HepG2 (cell line): ENCODE results near the gene NOL4L. TPM values are rescaled to one million over a fixed set of nuclear protein-coding genes. Genes with fewer than 3 reads are reported as not detected.
A peak's percentile ranks its signal among the peaks of the same experiment; 100 is the strongest.

Experiments
- ATRX ChIP-seq: sonication (generic); formaldehyde crosslinking; IDR thresholded peaks from 2 replicates; pipeline ENCODE4 v1.4.0; 2020; ENCODE audit warnings: missing genetic modification reagents, borderline replicate concordance
- DR1 ChIP-seq: sonication (generic); formaldehyde crosslinking; IDR thresholded peaks from 2 replicates; pipeline ENCODE4 v1.8.0; 2021; ENCODE audit warnings: mild to moderate bottlenecking, missing genetic modification reagents, inconsistent platforms
- HHEX ChIP-seq: IDR thresholded peaks from 2 replicates; pipeline ENCODE4 v1.6.1; 2016; ENCODE audit warnings: control low read depth
- KLF11 ChIP-seq: IDR thresholded peaks from 2 replicates; pipeline ENCODE4 v1.6.1; 2016; ENCODE audit warnings: missing compliant biosample characterization
- MYNN ChIP-seq: sonication (generic); formaldehyde crosslinking; IDR thresholded peaks from 2 replicates; pipeline ENCODE4 v1.4.0; 2020; ENCODE audit warnings: mild to moderate bottlenecking, low read depth, missing genetic modification reagents
- PRMT3 ChIP-seq: sonication (generic); formaldehyde crosslinking; IDR thresholded peaks from 2 replicates; pipeline ENCODE4 v1.8.1; 2022; ENCODE audit warnings: low read depth, mild to moderate bottlenecking, moderate library complexity, missing genetic modification reagents, borderline replicate concordance
- REPIN1 ChIP-seq: sonication (generic); formaldehyde crosslinking; IDR thresholded peaks from 2 replicates; pipeline ENCODE4 v1.8.0; 2022; ENCODE audit warnings: missing genetic modification reagents, low read depth, mild to moderate bottlenecking, borderline replicate concordance
- SMAD9 ChIP-seq: sonication (generic); formaldehyde crosslinking; IDR thresholded peaks from 2 replicates; pipeline ENCODE4 v1.5.1; 2020; ENCODE audit warnings: mild to moderate bottlenecking, missing genetic modification reagents
- ZMYM4 ChIP-seq: sonication (generic); formaldehyde crosslinking; IDR thresholded peaks from 2 replicates; pipeline ENCODE4 v1.8.1; 2023; ENCODE audit warnings: mild to moderate bottlenecking, missing genetic modification reagents
- ZNF101 ChIP-seq: sonication (generic); formaldehyde crosslinking; IDR thresholded peaks from 2 replicates; pipeline ENCODE4 v1.4.0; 2020; ENCODE audit warnings: mild to moderate bottlenecking, low read depth, missing genetic modification reagents, borderline replicate concordance
- ZNF678 ChIP-seq: sonication (generic); formaldehyde crosslinking; IDR thresholded peaks from 2 replicates; pipeline ENCODE4 v1.4.0; 2020; ENCODE audit warnings: mild to moderate bottlenecking, missing genetic modification reagents
- ZNF747 ChIP-seq: sonication (generic); formaldehyde crosslinking; IDR thresholded peaks from 2 replicates; pipeline ENCODE4 v1.8.1; 2023; ENCODE audit warnings: missing genetic modification reagents, mild to moderate bottlenecking, borderline replicate concordance
- ZSCAN20 ChIP-seq: sonication (generic); formaldehyde crosslinking; IDR thresholded peaks from 2 replicates; pipeline ENCODE4 v1.4.0; 2020; ENCODE audit warnings: missing genetic modification reagents, mild to moderate bottlenecking, borderline replicate concordance
- polyA plus RNA-seq, 8 experiments: library from polyadenylated mRNA; depleted of rRNA in 3 of 8; stranded (reverse) in 7 of 8; unstranded in 1 of 8; fragments of >200 nt; fragmentation: Illumina TruSeq in 4 of 8; extraction: Trizol in 4 of 8; gene quantifications; 2 replicates each; pipeline versions ENCODE4 v1.2.1 to v1.2.3, GENCODE V29; 2011 to 2016; ENCODE audit warnings: low read depth in 4 of 8, missing spikeins in 1 of 8, mixed read lengths in 1 of 8; ENCODE audit not compliant: insufficient read depth in 1 of 8
- total RNA-seq, 5 experiments: library from RNA; depleted of rRNA; stranded (reverse); fragments of >200 nt; fragmentation: Illumina TruSeq; extraction: Trizol; gene quantifications; 2 replicates each; pipeline ENCODE4 v1.2.3, GENCODE V29; 2016; ENCODE audit warnings: low read depth in 1 of 5
- TF ChIP-seq, protein P1 (sequence below): IDR thresholded peaks from 2 replicates; pipeline ENCODE4 v1.6.1; 2018; ENCODE audit warnings: missing genetic modification reagents
- TF ChIP-seq, protein P2 (sequence below): sonication (generic); formaldehyde crosslinking; IDR thresholded peaks from 2 replicates; pipeline ENCODE4 v1.5.0; 2020; ENCODE audit warnings: mild to moderate bottlenecking, missing genetic modification reagents
- TF ChIP-seq, protein P3 (sequence below): IDR thresholded peaks from 2 replicates; pipeline ENCODE4 v1.6.1; 2012; ENCODE audit warnings: low read length, improper control_type of control experiment
- TF ChIP-seq, protein P4 (sequence below): sonication (generic); formaldehyde crosslinking; IDR thresholded peaks from 2 replicates; pipeline ENCODE4 v1.5.0; 2020; ENCODE audit warnings: mild to moderate bottlenecking, missing genetic modification reagents

Gene NOL4L
- total and polyA plus RNA-seq, 2 of the 13 experiments (the other 11 are each of a cell fraction or from before 2014, with no cell fraction given): 16.6 to 35.4 TPM

DNA sequence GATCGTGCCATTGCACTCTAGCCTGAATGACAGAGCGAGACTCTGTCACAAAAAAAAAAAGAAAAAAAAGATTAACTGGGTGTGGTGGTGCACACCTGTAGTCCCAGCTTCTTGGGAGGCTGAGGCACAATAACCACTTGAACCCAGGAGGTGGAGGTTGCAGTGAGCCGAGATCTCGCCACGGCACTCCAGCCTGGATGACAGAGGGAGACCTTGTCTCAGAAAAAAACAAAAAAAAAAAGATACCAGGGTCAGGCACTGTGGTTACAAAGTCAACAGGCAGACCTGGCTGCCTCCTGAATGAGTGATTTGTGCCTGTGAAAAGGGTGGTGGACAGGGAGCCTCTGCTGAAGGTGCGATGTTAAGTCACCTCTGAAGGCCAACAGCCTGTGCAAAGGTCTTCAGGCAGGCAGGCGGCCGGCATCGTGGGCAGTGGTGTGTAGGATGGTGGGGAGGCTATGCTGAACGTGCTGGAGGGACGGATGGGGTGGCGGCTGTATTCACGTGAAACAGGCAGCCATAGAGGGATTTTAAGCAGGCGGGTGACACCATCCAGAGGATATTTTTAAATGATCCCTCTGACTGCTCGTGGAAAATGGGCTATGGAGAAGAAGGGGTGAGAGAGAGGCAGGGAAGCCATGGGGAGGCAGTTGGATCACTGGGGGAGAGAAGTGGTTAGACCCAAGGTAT is 41.4 kb downstream of the NOL4L start (continued):
- TF ChIP-seq, protein P1, sequence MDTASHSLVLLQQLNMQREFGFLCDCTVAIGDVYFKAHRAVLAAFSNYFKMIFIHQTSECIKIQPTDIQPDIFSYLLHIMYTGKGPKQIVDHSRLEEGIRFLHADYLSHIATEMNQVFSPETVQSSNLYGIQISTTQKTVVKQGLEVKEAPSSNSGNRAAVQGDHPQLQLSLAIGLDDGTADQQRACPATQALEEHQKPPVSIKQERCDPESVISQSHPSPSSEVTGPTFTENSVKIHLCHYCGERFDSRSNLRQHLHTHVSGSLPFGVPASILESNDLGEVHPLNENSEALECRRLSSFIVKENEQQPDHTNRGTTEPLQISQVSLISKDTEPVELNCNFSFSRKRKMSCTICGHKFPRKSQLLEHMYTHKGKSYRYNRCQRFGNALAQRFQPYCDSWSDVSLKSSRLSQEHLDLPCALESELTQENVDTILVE (CRISPR knock-in tag): peak; percentile 93; the same call in 1 of the 2 replicates
- TF ChIP-seq ZNF678 (CRISPR knock-in tag): no peak; the same call in 1 of the 2 replicates
- TF ChIP-seq ATRX: no peak
- TF ChIP-seq, protein P2, sequence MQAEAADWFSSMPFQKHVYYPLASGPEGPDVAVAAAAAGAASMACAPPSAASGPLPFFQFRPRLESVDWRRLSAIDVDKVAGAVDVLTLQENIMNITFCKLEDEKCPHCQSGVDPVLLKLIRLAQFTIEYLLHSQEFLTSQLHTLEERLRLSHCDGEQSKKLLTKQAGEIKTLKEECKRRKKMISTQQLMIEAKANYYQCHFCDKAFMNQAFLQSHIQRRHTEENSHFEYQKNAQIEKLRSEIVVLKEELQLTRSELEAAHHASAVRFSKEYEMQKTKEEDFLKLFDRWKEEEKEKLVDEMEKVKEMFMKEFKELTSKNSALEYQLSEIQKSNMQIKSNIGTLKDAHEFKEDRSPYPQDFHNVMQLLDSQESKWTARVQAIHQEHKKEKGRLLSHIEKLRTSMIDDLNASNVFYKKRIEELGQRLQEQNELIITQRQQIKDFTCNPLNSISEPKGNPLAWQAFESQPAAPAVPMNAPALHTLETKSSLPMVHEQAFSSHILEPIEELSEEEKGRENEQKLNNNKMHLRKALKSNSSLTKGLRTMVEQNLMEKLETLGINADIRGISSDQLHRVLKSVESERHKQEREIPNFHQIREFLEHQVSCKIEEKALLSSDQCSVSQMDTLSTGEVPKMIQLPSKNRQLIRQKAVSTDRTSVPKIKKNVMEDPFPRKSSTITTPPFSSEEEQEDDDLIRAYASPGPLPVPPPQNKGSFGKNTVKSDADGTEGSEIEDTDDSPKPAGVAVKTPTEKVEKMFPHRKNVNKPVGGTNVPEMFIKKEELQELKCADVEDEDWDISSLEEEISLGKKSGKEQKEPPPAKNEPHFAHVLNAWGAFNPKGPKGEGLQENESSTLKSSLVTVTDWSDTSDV: no peak
- peak; percentile 99 for TF ChIP-seq ZNF747 (CRISPR knock-in tag)
- peak; percentile 94 for TF ChIP-seq REPIN1 (CRISPR knock-in tag)
- TF ChIP-seq ZSCAN20: no peak; the same call in none of the 2 replicates
- peak; percentile 94 for TF ChIP-seq HHEX (CRISPR knock-in tag)
- TF ChIP-seq, protein P3, sequence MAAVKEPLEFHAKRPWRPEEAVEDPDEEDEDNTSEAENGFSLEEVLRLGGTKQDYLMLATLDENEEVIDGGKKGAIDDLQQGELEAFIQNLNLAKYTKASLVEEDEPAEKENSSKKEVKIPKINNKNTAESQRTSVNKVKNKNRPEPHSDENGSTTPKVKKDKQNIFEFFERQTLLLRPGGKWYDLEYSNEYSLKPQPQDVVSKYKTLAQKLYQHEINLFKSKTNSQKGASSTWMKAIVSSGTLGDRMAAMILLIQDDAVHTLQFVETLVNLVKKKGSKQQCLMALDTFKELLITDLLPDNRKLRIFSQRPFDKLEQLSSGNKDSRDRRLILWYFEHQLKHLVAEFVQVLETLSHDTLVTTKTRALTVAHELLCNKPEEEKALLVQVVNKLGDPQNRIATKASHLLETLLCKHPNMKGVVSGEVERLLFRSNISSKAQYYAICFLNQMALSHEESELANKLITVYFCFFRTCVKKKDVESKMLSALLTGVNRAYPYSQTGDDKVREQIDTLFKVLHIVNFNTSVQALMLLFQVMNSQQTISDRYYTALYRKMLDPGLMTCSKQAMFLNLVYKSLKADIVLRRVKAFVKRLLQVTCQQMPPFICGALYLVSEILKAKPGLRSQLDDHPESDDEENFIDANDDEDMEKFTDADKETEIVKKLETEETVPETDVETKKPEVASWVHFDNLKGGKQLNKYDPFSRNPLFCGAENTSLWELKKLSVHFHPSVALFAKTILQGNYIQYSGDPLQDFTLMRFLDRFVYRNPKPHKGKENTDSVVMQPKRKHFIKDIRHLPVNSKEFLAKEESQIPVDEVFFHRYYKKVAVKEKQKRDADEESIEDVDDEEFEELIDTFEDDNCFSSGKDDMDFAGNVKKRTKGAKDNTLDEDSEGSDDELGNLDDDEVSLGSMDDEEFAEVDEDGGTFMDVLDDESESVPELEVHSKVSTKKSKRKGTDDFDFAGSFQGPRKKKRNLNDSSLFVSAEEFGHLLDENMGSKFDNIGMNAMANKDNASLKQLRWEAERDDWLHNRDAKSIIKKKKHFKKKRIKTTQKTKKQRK: no peak
- peak; percentile 97 for TF ChIP-seq SMAD9 (CRISPR knock-in tag)
- peak; percentile 97; the same call in 1 of the 2 replicates for TF ChIP-seq PRMT3 (CRISPR knock-in tag)
- TF ChIP-seq MYNN (CRISPR knock-in tag): 0 out of 2 replicates have a peak, but pooled peaks have one; percentile 5
- TF ChIP-seq, protein P4, sequence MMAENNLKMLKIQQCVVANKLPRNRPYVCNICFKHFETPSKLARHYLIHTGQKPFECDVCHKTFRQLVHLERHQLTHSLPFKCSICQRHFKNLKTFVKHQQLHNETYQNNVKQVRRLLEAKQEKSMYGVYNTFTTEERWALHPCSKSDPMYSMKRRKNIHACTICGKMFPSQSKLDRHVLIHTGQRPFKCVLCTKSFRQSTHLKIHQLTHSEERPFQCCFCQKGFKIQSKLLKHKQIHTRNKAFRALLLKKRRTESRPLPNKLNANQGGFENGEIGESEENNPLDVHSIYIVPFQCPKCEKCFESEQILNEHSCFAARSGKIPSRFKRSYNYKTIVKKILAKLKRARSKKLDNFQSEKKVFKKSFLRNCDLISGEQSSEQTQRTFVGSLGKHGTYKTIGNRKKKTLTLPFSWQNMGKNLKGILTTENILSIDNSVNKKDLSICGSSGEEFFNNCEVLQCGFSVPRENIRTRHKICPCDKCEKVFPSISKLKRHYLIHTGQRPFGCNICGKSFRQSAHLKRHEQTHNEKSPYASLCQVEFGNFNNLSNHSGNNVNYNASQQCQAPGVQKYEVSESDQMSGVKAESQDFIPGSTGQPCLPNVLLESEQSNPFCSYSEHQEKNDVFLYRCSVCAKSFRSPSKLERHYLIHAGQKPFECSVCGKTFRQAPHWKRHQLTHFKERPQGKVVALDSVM (CRISPR knock-in tag): peak; percentile 96
- peak; percentile 96; the same call in 1 of the 2 replicates for TF ChIP-seq KLF11 (CRISPR knock-in tag)
- TF ChIP-seq DR1 (CRISPR knock-in tag): peak; percentile 65; the same call in 1 of the 2 replicates
- no peak for TF ChIP-seq ZNF101 (CRISPR knock-in tag)
- TF ChIP-seq ZMYM4: peak; percentile 92
